NCI-H187 treated with DMSO at 0.1 percent for 48 hours (cell line): ENCODE data around the gene AOPEP.

Experiments used
- DNase-seq: peaks from one replicate; lab custom pipeline; 2025; lab: John Stamatoyannopoulos, UW

The AOPEP gene

GRCh38 chr9:94918038-94918753, 191.7 kb downstream of the AOPEP start:
- no peak for DNase-seq

GRCh38 chr9:94919376-94920098, 193.0 kb downstream of the AOPEP start:
- DNase-seq = no peak

GRCh38 chr9:94920420-94921091, 194.1 kb downstream of the AOPEP start:
- DNase-seq = no peak

- no peak for DNase-seq
Measured at GRCh38 chr9:94921092-94921471, 194.6 kb downstream of the AOPEP start.

- no peak for DNase-seq
Measured at GRCh38 chr9:94921656-94922055, 195.2 kb downstream of the AOPEP start.

- DNase-seq = no peak
Measured at GRCh38 chr9:94922098-94922607, 195.7 kb downstream of the AOPEP start.

GRCh38 chr9:94922691-94923107, 196.2 kb downstream of the AOPEP start:
- no peak for DNase-seq

GRCh38 chr9:94923326-94924089, 197.0 kb downstream of the AOPEP start:
- DNase-seq = no peak

GRCh38 chr9:94925751-94926430, 199.4 kb downstream of the AOPEP start:
- DNase-seq = no peak

GRCh38 chr9:94926431-94926800, 199.9 kb downstream of the AOPEP start:
- DNase-seq = no peak

- no peak for DNase-seq
Measured at GRCh38 chr9:94927048-94927761, 200.7 kb downstream of the AOPEP start.

GRCh38 chr9:94927762-94928670, 201.5 kb downstream of the AOPEP start:
- DNase-seq = no peak

GRCh38 chr9:94928691-94929368, 202.3 kb downstream of the AOPEP start:
- DNase-seq = no peak

GRCh38 chr9:94929369-94929756, 202.9 kb downstream of the AOPEP start:
- no peak for DNase-seq

- no peak for DNase-seq
Measured at GRCh38 chr9:94931036-94931633, 204.6 kb downstream of the AOPEP start.

GRCh38 chr9:94931740-94932139, 205.2 kb downstream of the AOPEP start:
- DNase-seq = no peak

- no peak for DNase-seq
Measured at GRCh38 chr9:94932652-94933510, 206.4 kb downstream of the AOPEP start.

GRCh38 chr9:94933511-94933828, 207.0 kb downstream of the AOPEP start:
- DNase-seq = no peak
